NCI-H82 treated with DMSO at 0.1 percent for 48 hours (cell line): Measurements from ENCODE around the gene COX7A2.

ENCODE experiments used
- DNase-seq: peaks from one replicate; lab custom pipeline; 2025; ENCODE audit not compliant: unreplicated experiment; lab: John Stamatoyannopoulos, UW

The COX7A2 gene

DNA sequence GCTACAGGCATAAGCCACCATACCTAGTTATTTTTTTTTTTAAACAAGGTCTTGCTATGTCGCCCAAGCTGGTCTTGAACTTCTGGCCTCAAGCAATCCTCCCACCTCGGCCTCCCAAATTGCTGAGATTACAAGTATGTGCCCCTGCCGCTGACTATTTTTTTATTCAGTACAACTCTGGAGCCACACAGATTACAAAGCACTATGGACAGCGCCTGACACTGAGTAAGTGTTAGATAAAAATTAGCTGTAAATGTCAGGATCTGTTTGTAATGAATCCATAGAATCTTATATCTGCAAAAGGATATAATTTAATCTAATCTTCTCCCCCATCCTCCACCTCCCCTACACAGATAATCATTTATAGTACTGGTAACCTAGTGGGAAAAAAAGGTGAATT lies 22.5 kb downstream of the COX7A2 start:
- no peak for DNase-seq

DNA sequence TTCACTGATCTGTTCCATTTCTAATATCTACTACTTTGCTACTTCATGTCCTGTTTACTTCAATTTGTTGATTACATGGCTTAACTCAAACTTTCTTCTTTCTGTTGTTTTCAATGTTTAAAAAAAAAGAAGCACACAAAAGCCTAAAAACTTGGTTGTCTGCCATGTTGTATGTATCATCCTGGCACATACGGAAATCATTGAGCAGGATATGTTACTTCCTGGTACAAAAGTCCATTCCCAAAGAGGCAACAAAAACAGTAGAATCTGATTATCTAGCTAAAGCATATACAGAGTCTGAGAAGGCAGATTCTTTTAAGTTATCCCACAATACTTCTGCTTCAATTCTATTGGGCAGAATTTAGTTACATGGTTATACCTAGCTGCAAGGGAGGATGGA lies 23.2 kb downstream of the COX7A2 start:
- no peak for DNase-seq

GRCh38 chr6:75219263-75219662 lies 24.3 kb downstream of the COX7A2 start:
- DNase-seq = no peak

- no peak for DNase-seq
Observed at GRCh38 chr6:75217193-75217592, 26.4 kb downstream of the COX7A2 start.

DNA sequence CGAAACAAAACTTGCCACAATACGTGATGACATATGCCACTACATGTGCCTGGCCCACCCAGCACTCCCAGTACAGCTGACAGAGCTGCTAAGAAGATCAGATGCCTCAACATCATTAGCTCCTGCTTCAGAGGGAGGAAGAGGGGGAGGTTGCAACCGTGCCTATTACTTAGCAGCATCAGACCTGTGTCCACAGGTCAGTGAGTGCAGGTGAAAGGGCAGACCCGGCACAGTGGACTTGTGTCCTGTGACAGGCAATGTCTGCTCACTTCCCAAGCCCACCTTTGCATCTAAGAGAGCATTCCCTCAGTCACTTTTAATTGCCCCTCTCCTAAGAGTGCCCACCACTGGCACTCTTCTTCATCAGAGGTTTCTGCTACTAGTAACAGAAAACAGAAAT lies 28.3 kb downstream of the COX7A2 start:
- no peak for DNase-seq

- no peak for DNase-seq
Observed at GRCh38 chr6:75213732-75214131, 29.9 kb downstream of the COX7A2 start.

DNA sequence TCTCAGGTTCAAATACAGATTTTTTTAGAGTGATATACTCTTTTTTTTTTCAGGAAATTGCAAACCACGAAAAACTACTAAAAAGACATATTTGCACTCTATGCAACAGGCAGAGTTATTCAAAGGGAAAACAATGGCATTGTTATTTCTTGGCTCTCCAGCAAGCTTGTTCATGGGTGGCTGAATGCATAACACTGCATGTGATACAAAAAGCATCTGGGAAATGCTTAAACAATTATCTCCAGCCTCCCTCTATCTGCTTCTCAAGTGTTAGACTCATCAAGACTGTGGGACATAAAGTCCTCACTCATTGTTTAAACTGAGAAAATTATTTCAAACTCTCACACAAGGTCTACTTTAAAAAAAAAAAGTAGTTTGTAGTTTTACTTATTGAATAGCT lies 30.5 kb downstream of the COX7A2 start:
- no peak for DNase-seq

GRCh38 chr6:75211920-75212590 lies 31.5 kb downstream of the COX7A2 start:
- DNase-seq = no peak

GRCh38 chr6:75210885-75211739 lies 32.5 kb downstream of the COX7A2 start:
- DNase-seq = peak; percentile 10

DNA sequence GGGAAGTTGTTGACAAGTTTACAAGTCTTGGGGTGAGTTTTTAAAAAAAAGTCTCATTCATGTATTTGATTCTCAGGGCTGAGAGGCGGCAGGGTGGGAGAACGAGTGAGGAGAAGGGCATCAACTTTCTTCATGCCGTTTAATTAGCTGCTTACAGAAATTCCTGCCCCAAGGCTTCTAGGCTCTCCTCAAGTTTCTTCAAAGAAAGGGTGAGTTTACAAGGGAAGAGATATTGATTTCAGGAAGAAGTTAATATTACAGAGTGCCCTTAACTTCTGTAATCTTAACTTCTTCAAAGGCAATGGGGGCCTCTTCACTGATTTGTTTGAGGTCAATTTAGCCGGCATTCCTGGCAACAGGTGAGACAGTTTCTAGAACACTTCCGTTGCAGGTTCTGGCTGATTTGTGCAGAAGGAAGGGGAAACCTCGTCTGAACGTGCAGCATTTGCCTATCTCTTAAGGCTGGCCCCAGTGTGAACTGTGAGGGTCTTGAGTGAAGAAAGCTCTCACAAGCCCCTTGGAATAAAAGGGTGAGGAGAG lies 34.3 kb downstream of the COX7A2 start:
- no peak for DNase-seq

DNA sequence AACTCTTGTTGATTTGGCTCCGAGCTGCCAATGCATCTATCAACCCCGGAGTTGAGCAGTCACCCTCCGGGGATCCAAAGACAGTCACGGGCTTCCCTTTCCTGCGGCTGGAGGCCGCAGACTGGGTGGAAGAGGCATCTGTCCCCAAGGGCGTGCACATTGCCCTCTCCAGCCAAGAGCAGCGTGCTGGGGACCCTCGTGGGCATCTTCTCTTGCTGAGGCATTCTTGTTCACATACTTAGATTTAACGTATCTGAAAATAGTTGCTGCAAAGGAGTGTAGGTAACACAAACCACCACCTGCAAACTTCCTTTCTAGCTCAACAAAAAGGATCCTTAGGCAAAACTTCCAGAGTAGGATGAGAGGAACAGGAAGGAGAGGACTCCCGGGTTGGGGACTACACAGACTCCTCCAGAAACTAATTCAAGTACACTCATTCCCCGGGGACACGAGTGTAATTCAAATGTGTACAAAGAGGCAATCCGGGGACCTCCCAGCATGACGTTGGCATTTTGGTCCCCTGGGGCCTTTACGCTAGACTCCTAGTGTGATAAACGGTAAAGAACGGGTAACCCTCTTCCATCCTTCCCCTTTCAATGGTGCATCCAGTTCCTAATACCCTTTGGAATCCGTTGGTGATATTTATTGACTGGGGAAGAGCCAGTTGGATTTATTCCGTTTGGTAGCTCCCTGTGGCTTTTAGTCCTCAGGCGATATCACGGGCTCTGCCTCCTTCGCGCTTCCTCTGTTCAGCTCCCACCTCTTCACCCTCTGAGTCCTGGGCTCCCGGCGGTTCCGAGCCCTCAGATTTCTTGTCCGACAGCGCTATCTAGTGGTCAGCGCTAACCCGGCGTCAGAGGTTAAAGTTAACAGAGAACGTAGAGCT lies 35.1 kb downstream of the COX7A2 start:
- peak; percentile 38 for DNase-seq

DNA sequence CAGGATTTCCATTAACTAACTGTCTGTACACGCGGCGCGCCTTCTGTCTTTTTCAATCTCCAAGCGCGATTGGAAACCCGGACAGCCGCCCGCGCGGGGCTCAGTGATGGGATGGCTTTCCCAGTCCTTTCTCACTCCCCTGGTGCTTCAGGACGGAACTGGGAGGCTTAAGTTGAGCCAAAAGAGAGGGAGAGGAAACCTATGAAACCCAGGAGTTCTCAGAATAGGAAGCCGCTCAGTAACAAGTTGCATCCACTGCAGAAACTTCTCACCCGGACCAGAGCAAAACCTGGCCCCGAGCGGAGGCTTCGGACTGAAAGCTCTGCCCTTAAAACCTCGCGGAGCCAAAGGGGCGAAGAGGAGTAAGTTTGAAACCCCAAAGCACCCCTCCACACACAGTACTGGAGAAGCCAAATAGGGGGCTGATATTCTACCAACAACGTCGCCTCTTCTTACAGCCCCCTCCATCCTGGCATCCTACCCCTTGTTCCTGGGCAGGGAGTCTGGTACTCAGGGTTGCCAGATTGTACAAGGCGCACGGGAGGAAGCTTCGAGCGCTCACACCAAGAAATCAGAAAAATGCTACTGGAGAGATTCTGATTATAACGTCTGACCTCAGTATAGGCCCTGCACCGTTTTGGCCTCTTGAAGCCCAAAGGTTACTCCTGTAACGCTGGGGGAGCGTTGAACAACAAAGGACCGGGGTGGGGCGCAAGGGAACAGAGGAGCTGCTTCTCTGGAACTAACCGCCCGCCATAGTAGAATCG lies 36.8 kb downstream of the COX7A2 start:
- no peak for DNase-seq

GRCh38 chr6:75205776-75206575 lies 37.6 kb downstream of the COX7A2 start, which contains the start of gene COL12A1:
COL12A1 (minus strand) TSS chr6:75206053; CDS start chr6:75202792, 3,261 bp downstream.
- DNase-seq = no peak

GRCh38 chr6:75204959-75205775 lies 38.4 kb downstream of the COX7A2 start:
- no peak for DNase-seq

DNA sequence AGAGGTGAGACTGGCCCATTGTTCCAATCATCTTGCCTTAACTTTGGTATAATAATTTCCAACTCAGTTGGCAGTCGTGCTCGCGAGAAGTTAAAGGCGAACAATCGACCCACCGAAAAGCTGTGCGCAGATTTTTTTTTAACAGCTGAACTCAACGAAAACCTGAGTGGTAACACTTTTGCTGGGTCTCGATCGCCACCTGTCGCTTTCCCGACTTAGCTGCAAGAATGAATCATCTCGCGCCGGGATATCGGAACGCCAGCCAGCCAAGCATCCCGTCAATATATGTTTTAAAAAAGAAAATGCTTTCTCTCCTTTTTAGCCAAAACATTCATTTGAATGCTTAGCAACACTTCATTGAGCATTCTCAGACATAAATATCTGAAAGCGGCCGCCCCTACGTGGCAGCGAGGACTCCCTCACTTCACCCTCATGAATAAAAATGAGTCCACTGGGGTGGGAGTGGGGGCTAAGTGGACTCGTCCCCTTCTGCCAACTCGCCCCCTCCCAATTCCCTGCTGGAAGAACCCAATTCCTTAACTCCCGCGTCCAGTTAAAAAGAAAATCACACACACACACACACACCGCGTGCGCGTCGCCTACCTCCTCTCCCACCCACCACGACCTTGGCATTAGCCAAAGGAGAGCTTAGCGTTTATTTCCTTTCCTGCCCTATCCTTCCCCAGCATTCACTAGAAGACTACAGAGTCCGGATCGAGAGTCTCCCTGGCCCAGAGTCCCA lies 39.2 kb downstream of the COX7A2 start:
- DNase-seq = peak; percentile 4

- DNase-seq = no peak
Observed at GRCh38 chr6:75203721-75204120, 39.9 kb downstream of the COX7A2 start.

- DNase-seq = no peak
Observed at GRCh38 chr6:75202676-75203131, 40.9 kb downstream of the COX7A2 start.
